IPS-18c (cell line): ENCODE measurements around the gene S100A1.
A peak's percentile ranks its signal among the peaks of the same experiment; 100 is the strongest.
"Not testable (repeated sequence)": the region's sequence is repeated elsewhere in the genome, so short reads cannot be mapped to it uniquely, and the experiment has no call there.

Experiments
- H3K4me3 ChIP-seq: 2 replicates; pipeline ENCODE4 v1.7.0; 2013; ENCODE audit warnings: low read depth, mild to moderate bottlenecking, low read length, moderate library complexity; ENCODE audit not compliant: insufficient read depth
- H3K9me3 ChIP-seq: one replicate; pipeline ENCODE4 v1.6.1; 2013; ENCODE audit warnings: mild to moderate bottlenecking, low read length, moderate library complexity; ENCODE audit not compliant: control insufficient read depth, insufficient read depth

Gene S100A1

DNA sequence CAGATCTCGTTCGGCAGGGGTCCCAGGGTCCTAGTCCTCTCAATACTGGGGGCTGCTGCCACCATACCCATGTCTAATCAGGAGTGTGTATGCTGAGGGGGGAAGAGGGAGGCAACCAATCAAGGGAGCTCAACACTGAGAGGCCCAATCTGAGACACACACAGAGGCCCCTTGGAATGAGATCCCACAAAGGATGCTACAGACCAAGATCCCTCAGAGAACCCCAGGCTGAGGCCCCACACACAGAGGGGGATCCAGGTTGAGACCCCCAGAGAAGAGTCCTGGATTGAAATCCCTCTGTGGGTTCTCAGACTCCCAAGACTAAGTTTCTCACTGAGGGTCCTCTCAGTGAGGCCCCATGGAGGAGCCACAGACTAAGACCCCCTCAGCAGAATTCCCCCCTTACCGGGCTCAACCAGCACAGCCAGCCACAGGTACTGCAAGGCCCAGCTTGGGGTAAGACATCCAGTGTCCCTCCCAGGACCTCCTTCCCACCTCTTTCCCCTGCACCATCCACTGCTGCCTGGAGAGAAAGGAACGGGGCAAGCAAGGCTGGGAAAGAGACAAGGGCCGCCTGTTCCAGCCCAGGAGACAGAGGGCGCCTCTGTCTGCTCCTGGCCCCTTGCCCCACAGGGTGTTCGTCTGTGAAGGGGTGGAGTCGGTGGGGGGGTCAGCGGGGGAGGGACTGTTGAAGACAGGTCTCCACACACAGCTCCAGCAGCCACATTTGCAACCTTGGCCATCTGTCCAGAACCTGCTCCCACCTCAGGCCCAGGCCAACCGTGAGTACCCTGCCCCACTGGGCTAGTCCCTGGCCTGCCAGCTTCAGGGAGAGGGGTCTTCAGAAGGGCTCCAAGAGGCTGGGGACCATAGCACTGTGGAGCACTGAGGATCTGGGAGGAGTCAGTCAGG, at the start of gene S100A1:
S100A1 (plus strand) TSS at position 720 of the 912 bp plus-strand sequence. CDS start 2,088 bp downstream, outside the sequence.
- Histone ChIP-seq H3K4me3 (peak within 1 kb of the TSS; percentile 95), H3K9me3 (peaks cover 2% of the 10 kb centered on the region)

DNA sequence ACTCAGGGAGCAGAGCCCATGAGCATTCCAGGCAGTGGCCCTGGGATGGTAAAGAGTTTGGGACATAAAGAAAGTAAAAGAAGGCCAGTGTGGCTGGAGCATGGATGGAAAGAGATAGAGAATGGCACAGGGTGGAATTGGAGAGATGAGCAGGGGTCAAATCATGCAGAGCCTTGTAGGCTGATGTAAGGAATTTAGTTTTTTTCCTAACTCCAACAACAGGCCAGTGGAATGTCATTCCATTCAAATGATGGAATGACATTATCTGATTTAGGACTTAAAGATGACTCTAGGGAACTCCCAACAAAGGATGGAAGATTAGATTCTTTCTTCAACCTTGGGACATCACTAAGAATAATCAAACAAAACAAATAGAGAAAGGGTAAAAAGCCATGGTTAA, 49.7 kb upstream of the S100A1 start:
- Histone ChIP-seq H3K9me3 (peaks cover 2% of the 10 kb centered on the region), H3K4me3 (no peak overlapping the region)

GRCh38 chr1:153578936-153579335, 49.3 kb upstream of the S100A1 start:
- no peak overlapping the region for H3K4me3 ChIP-seq
- peaks cover 2% of the 10 kb centered on the region for H3K9me3 ChIP-seq

GRCh38 chr1:153582836-153583235, 45.4 kb upstream of the S100A1 start:
- not testable (repeated sequence) for H3K4me3 ChIP-seq, H3K9me3 ChIP-seq

DNA sequence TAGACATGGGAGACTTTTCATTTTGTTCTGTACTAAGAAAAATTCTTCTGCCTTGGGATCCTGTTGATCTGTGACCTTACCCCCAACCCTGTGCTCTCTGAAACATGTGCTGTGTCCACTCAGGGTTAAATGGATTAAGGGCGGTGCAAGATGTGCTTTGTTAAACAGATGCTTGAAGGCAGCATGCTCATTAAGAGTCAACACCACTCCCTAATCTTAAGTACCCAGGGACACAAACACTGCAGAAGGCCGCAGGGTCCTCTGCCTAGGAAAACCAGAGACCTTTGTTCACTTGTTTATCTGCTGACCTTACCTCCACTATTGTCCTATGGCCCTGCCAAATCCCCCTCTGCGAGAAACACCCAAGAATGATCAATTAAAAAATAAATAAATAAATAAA, 44.7 kb upstream of the S100A1 start:
- H3K9me3 ChIP-seq, H3K4me3 ChIP-seq: not testable (repeated sequence)

GRCh38 chr1:153583976-153584375, 44.3 kb upstream of the S100A1 start:
- Histone ChIP-seq H3K9me3 (no peaks in the 10 kb centered on the region), H3K4me3 (no peak overlapping the region)

- H3K4me3 ChIP-seq = no peak overlapping the region
- H3K9me3 ChIP-seq = no peaks in the 10 kb centered on the region
Measured at GRCh38 chr1:153585006-153585405, 43.2 kb upstream of the S100A1 start.

GRCh38 chr1:153586347-153586746, 41.9 kb upstream of the S100A1 start:
- Histone ChIP-seq H3K9me3 (no peaks in the 10 kb centered on the region), H3K4me3 (no peak overlapping the region)

- no peaks in the 10 kb centered on the region for H3K9me3 ChIP-seq
Measured at GRCh38 chr1:153587314-153587713, 40.9 kb upstream of the S100A1 start.

GRCh38 chr1:153588033-153588432, 40.2 kb upstream of the S100A1 start:
- H3K9me3 ChIP-seq, H3K4me3 ChIP-seq: not testable (repeated sequence)

More at GRCh38 chr1:153587314-153587713, 40.9 kb upstream of the S100A1 start:
- no peak overlapping the region for H3K4me3 ChIP-seq

DNA sequence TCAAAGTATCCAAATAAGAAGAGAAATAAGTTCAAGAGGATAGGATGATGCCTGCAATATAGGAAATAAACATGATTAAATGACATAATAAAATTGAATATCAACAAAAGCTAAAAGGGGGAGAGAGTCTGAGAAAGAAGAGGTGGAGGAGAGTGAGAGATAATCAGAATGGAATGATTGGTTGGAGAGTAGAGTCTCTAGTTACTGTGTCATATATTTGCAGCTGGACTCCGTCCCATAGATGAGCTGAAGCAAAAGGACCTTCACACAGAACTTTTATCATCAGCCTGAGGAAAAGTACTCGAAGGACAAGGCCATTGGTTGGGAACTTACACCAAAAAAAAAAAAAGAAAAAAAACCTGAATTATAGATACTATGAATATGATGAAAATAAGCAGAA, 39.8 kb upstream of the S100A1 start:
- Histone ChIP-seq H3K4me3 (no peak overlapping the region), H3K9me3 (no peaks in the 10 kb centered on the region)

DNA sequence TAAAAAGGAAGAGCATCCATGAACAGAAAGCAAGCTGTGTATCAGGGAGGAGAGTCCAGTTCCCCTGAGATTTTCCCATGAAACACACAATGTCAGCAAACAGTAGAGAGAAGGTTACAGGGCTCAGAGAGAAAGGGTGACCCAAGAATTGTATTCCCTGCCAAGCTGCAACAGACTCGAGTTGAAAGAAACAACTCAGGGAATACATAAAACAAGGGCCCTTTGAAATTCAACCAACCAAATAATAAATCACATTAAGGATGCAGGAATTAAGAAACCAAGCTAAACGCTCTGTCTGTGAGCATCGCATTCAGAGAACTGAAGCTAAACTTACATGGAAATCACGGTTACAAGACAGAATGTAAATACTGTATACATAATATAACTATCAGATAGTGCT, 35.5 kb upstream of the S100A1 start:
- no peak overlapping the region for H3K4me3 ChIP-seq

DNA sequence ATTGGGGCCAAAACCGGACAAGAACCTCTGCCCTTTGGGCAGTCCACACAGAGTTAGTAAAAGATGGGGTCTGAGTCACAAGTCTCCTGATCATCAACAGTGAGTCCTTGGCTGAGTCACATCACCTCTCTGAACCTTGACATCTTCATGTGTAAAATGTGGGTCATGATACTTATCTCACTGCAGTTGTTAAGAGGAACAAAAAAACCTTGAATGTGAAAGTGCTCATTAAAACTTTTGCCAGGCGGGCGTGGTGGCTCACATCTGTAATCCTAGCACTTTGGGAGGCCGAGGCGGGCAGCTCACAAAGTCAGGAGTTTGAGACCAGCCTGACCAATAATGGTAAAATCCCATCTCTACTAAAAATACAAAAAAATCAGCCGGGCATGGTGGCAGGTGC, 31.0 kb upstream of the S100A1 start:
- Histone ChIP-seq H3K9me3 (no peaks in the 10 kb centered on the region), H3K4me3 (no peak overlapping the region)

More for the DNA sequence above, 35.5 kb upstream of the S100A1 start:
- H3K9me3 ChIP-seq = no peaks in the 10 kb centered on the region

- H3K4me3 ChIP-seq = 0 out of 2 replicates have a peak overlapping the region, but pooled peaks have one; percentile 2
- no peaks in the 10 kb centered on the region for H3K9me3 ChIP-seq
Measured at GRCh38 chr1:153598309-153599172, 29.7 kb upstream of the S100A1 start.

- no peaks in the 10 kb centered on the region for H3K9me3 ChIP-seq
- H3K4me3 ChIP-seq = no peak overlapping the region
Measured at GRCh38 chr1:153599847-153600246, 28.4 kb upstream of the S100A1 start.

DNA sequence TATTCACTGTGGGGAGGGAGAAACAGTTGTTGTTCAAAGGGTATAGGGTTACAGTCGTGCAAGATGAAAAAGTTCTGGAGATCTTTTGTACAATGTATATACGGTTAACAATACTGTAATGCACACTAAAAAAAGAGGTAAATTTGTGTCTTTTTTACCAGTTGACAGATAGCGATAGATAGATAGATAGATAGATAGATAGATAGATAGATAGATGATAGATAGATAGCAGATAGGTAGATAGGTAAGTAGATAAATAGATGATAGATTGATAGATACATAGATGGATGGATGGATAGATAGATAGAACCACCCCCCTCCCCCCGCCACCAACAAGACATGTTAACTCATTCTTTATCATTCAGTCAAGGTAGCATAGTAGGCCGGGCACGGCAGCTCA, 25.5 kb upstream of the S100A1 start:
- no peaks in the 10 kb centered on the region for H3K9me3 ChIP-seq
- no peak overlapping the region for H3K4me3 ChIP-seq

GRCh38 chr1:153606194-153606593, 22.0 kb upstream of the S100A1 start:
- H3K9me3 ChIP-seq = no peaks in the 10 kb centered on the region
- no peak overlapping the region for H3K4me3 ChIP-seq

- no peak overlapping the region for H3K4me3 ChIP-seq
Measured at GRCh38 chr1:153607381-153607780, 20.9 kb upstream of the S100A1 start.

More at GRCh38 chr1:153607381-153607780, 20.9 kb upstream of the S100A1 start:
- no peaks in the 10 kb centered on the region for H3K9me3 ChIP-seq
